Myometrial cell (primary cell): ENCODE measurements around the gene SIMC1. TPM values are rescaled to one million over a fixed set of nuclear protein-coding genes. Genes with fewer than 3 reads are reported as not detected.

Experiments used
- total RNA-seq: library from RNA; depleted of rRNA; stranded (reverse); fragments of >200 nt; gene quantifications from 2 replicates; pipeline ENCODE4 v1.2.3, GENCODE V29; 2015

The SIMC1 gene
- total RNA-seq: 4.9 and 5.7 TPM in 2 replicates

GRCh38 chr5:176237971-176238644 is at the start of gene SIMC1:
Gene SIMC1 (plus strand): TSS chr5:176238424. CDS start chr5:176238509, 85 bp downstream.

GRCh38 chr5:176361437-176362232 is 123.4 kb downstream of the SIMC1 start, which contains the start of gene KIAA1191:
Gene KIAA1191 (minus strand): TSS chr5:176361764. CDS start chr5:176359508, 2,256 bp downstream.

GRCh38 chr5:176365351-176366231 is 127.4 kb downstream of the SIMC1 start, which contains the start of gene ARL10:
Gene ARL10 (plus strand): TSS chr5:176365487. CDS start chr5:176365564, 77 bp downstream.

GRCh38 chr5:176388444-176389134 is 150.4 kb downstream of the SIMC1 start, which contains the start of the genes HIGD2A and NOP16:
Gene HIGD2A (plus strand): TSS chr5:176388751. CDS start chr5:176388820, 69 bp downstream.
Gene NOP16 (minus strand): TSS chr5:176388598. CDS start chr5:176388539, 59 bp downstream.

Other genes starting within 250 kb of the SIMC1 start
- 104 and 118 TPM in 2 replicates for gene KIAA1191, start 123.3 kb downstream of the SIMC1 start, total RNA-seq
- gene ARL10, start 127.1 kb downstream of the SIMC1 start, total RNA-seq: 2.0 and 3.4 TPM in 2 replicates
- 6.3 and 7.8 TPM in 2 replicates for gene NOP16, start 150.2 kb downstream of the SIMC1 start, total RNA-seq
- gene HIGD2A, start 150.3 kb downstream of the SIMC1 start, total RNA-seq: 92.0 and 100 TPM in 2 replicates
- gene CLTB, start 178.1 kb downstream of the SIMC1 start, total RNA-seq: 130 and 133 TPM in 2 replicates
- gene FAF2, start 210.0 kb downstream of the SIMC1 start, total RNA-seq: 36.0 and 48.2 TPM in 2 replicates